ENCODE results near the gene FKBP4. TPM values are rescaled to one million over a fixed set of nuclear protein-coding genes. Genes with fewer than 3 reads are reported as not detected.

The FKBP4 gene, protein sequence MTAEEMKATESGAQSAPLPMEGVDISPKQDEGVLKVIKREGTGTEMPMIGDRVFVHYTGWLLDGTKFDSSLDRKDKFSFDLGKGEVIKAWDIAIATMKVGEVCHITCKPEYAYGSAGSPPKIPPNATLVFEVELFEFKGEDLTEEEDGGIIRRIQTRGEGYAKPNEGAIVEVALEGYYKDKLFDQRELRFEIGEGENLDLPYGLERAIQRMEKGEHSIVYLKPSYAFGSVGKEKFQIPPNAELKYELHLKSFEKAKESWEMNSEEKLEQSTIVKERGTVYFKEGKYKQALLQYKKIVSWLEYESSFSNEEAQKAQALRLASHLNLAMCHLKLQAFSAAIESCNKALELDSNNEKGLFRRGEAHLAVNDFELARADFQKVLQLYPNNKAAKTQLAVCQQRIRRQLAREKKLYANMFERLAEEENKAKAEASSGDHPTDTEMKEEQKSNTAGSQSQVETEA
- total RNA-seq: 10 to 100 TPM; 29.1 to 51.0 (median 38.8) TPM

- H3K9me3 ChIP-seq: no peaks in the 10 kb centered on the region
- peaks cover 5 to 42% (median 20%) of the 10 kb centered on the region in 4 donors for H3K4me1 ChIP-seq
- peaks cover 0 to 29% (median 13%) of the 10 kb centered on the region in 3 donors for H3K36me3 ChIP-seq
- peak; percentile 87 to 89 for DNase-seq (ENCODE audit: low spot score in 2 of 2)
- H3K27me3 ChIP-seq: no peaks in the 10 kb centered on the region
- TF ChIP-seq POLR2A (IDR thresholded peaks at IDR 0.05) (peak; percentile 92 to 96), CTCF (IDR thresholded peaks at IDR 0.05) (peak in 2 of 5 experiments; percentile 20 to 24), EP300 (IDR thresholded peaks at IDR 0.05) (peak; percentile 68 to 93)
- peak within 1 kb of the TSS; percentile 90 to 97 (median 93) for H3K27ac ChIP-seq
- peak within 1 kb of the TSS; percentile 77 to 97 (median 92) for H3K4me3 ChIP-seq
- 1% methylated on average over 22 to 46 of the region's 63 CpGs for WGBS, 2 donors
Measured at GRCh38 chr12:2794736-2795289, at the start of gene FKBP4. TSS of gene FKBP4 (plus strand) at chr12:2794970. CDS start at chr12:2795140, 170 bp downstream.

DNA sequence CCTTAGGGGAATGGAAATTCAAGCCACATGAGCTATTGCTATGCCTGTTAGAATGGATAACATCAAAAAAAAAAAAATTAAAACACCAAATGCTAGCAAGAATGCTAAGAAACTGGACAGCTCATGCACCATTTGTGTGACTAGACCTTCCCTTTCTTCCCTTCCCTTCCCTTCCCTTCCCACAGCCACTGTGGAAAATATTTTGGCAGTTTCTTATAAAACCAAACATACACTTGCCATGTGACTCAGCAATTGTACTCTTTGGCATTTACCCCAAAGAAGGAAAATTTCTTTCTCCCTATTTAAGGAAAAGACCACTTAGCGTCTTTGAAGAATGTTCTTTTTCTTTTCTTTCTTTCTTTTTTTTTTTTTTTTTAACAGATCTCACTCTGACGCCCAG lies 49.1 kb upstream of the FKBP4 start:
- Histone ChIP-seq H3K27ac (no peak overlapping the region), H3K36me3 (no peaks in the 10 kb centered on the region), H3K4me1 (no peaks in the 10 kb centered on the region), H3K4me3 (no peak overlapping the region), H3K9me3 (no peaks in the 10 kb centered on the region), H3K27me3 (no peaks in the 10 kb centered on the region)
- DNase-seq (ENCODE audit: low spot score in 2 of 2): no peak
- TF ChIP-seq CTCF (IDR thresholded peaks at IDR 0.05) (no peak), EP300 (IDR thresholded peaks at IDR 0.05) (no peak), POLR2A (IDR thresholded peaks at IDR 0.05) (no peak)
- 21 to 24% methylated on average over 2 of the region's 2 CpGs for WGBS, 2 donors

DNA sequence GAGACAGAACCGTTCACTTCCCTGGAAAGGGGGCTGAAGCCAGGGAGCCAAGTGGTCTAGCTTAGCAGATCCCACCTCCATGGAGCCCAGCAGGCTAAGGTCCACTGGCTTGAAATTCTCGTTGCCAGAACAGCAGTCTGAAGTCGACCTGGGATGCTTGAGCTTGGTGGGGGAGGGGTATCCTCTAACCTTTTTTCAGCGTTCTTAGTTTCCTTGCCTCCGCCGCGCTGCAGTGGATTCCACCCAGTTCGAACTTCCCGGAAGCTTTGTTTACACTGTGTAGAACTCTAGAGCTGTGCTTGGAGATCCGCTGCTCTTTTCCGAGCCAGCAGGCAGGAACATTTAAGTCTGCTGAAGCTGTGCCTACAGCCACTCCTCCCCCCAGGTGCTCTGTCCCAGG lies 45.2 kb upstream of the FKBP4 start:
- DNase-seq (ENCODE audit: low spot score in 2 of 2): no peak
- Histone ChIP-seq H3K27ac (no peak overlapping the region), H3K27me3 (no peaks in the 10 kb centered on the region), H3K36me3 (no peaks in the 10 kb centered on the region), H3K4me3 (no peak overlapping the region), H3K9me3 (no peaks in the 10 kb centered on the region), H3K4me1 (no peaks in the 10 kb centered on the region)
- WGBS, 2 donors: 65 to 66% methylated on average over 11 of the region's 11 CpGs
- no peak for TF ChIP-seq EP300 (IDR thresholded peaks at IDR 0.05)
- TF ChIP-seq POLR2A (IDR thresholded peaks at IDR 0.05): no peak
- no peak for TF ChIP-seq CTCF (IDR thresholded peaks at IDR 0.05)

GRCh38 chr12:2750185-2750584 lies 44.6 kb upstream of the FKBP4 start:
- Histone ChIP-seq H3K27me3 (no peaks in the 10 kb centered on the region), H3K4me1 (no peaks in the 10 kb centered on the region), H3K9me3 (no peaks in the 10 kb centered on the region), H3K4me3 (no peak overlapping the region), H3K36me3 (no peaks in the 10 kb centered on the region), H3K27ac (no peak overlapping the region)
- 66 to 67% methylated on average over 5 to 7 of the region's 7 CpGs for WGBS, 2 donors
- no peak for DNase-seq (ENCODE audit: low spot score in 2 of 2)
- no peak for TF ChIP-seq CTCF (IDR thresholded peaks at IDR 0.05)
- TF ChIP-seq EP300 (IDR thresholded peaks at IDR 0.05): no peak
- no peak for TF ChIP-seq POLR2A (IDR thresholded peaks at IDR 0.05)

DNA sequence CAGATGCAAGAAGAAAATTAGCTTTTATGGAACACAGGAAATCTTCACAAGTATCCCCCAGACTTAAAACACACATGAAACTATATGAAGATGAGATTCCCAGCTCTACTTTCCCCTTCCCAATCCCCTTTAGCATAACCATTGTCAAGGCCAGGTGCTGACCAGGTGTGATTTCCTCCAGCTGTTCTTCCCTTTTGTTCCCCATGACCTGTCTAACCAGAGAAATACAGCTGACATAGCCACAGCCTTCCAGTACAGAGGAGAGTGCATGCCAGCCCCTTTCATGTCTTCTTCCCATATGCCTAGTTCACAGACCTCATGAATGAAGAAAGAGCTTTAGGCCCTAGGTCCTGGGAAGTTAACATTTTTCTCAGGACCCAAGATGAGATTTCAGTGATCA lies 43.5 kb upstream of the FKBP4 start:
- DNase-seq (ENCODE audit: low spot score in 2 of 2): no peak
- no peak overlapping the region for H3K27ac ChIP-seq
- H3K4me3 ChIP-seq: no peak overlapping the region
- H3K9me3 ChIP-seq: no peaks in the 10 kb centered on the region
- no peaks in the 10 kb centered on the region for H3K27me3 ChIP-seq
- H3K36me3 ChIP-seq: no peaks in the 10 kb centered on the region
- H3K4me1 ChIP-seq: no peaks in the 10 kb centered on the region
- no peak for TF ChIP-seq POLR2A (IDR thresholded peaks at IDR 0.05)
- TF ChIP-seq EP300 (IDR thresholded peaks at IDR 0.05): no peak
- TF ChIP-seq CTCF (IDR thresholded peaks at IDR 0.05): no peak
